Sigmoid colon (tissue), 4 donors: Measurements from ENCODE around the gene SUSD6.
A peak's percentile ranks its signal among the peaks of the same experiment; 100 is the strongest.

ENCODE experiments used
- CTCF ChIP-seq, 4 experiments: fragments of 450-650 bp in 3 of 4; fragments of 200-600 bp in 1 of 4; IDR thresholded peaks; one replicate each; pipeline ENCODE4 v1.5.1; 2016 to 2019; ENCODE audit warnings: antibody characterized with exemption in 4 of 4, mild to moderate bottlenecking in 3 of 4, moderate library complexity in 2 of 4
- POLR2AphosphoS5 ChIP-seq, 4 donors: sonication (generic); formaldehyde crosslinking; IDR thresholded peaks; one replicate each; pipeline ENCODE4 v1.6.1; 2017; ENCODE audit warnings: antibody characterized with exemption in 4 of 4

DNA sequence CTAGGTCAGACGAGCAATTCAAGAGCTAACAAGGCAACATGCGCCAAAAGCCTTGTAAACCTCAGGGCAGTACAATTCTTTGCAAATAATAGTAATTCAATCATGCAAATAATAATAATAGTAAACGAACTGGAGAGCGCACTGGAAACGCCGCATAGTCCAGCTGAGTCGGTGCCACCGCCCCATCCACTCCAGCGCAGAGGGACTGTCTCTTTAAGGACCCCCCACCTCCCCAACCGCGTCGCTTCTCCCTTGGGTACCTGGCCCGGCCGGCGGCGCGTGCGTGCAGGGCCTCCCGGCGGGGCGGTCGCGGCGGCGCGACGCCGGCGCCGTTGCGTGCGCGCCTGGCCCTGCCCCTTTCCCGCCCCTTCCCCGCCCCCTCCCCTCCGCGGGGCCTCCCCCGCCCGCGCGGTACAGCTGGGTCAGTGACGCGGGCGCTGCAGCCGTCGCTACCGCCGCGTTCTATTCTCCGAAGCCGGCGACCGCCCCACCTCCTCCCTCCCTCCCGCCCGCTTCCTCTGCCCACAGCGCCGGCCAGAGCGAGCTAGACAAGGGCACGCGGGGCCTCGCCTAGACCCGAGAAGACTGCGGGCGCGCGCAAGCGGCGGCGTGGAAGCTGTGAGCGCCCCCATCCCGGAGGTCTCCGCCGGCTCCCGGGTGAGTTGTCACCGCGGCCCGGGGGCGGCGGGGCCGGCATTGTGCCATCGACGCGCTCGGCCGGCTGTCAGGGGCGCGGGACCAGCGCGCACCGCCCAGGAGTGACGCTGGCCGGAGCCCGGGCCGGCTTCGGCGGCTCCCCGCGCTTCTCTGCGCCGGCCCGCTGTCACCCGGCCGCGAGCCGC, at the start of gene SUSD6:
- no peak for TF ChIP-seq CTCF (IDR thresholded peaks at IDR 0.05)
- TF ChIP-seq POLR2AphosphoS5 (IDR thresholded peaks at IDR 0.05): peak; percentile 92 to 95 (median 94)
